Activated T-helper 17 cell treated with anti-CD3 and anti-CD28 coated beads, Interleukin-2, amount 50 U/mL, for 72 hours (primary cell): ENCODE measurements around the gene PROX1. TPM values are rescaled to one million over a fixed set of nuclear protein-coding genes. Genes with fewer than 3 reads are reported as not detected.

Experiments used
- ATAC-seq: fragments of 150-1000 bp; cut with Tn5 transposase; replicated peaks from 2 replicates; pipeline ENCODE4 v1.10.0; 2021; ENCODE audit warnings: mild to moderate bottlenecking, moderate library complexity
- H3K27ac Mint-ChIP-seq: one replicate; pipeline ENCODE4 v1.8.0; 2022; ENCODE audit warnings: mixed read lengths
- H3K27me3 Mint-ChIP-seq: one replicate; pipeline ENCODE4 v1.8.0; 2022; ENCODE audit warnings: mixed read lengths
- H3K36me3 Mint-ChIP-seq: one replicate; pipeline ENCODE4 v1.8.0; 2022; ENCODE audit warnings: low read depth, mild to moderate bottlenecking, mixed read lengths
- H3K4me1 Mint-ChIP-seq: one replicate; pipeline ENCODE4 v1.8.0; 2022; ENCODE audit warnings: mixed read lengths
- H3K4me3 Mint-ChIP-seq: one replicate; pipeline ENCODE4 v1.8.0; 2022; ENCODE audit warnings: mild to moderate bottlenecking, mixed read lengths
- H3K9me3 Mint-ChIP-seq: one replicate; pipeline ENCODE4 v1.8.0; 2022; ENCODE audit warnings: mixed read lengths
- total RNA-seq, 2 donors: library from RNA; stranded (reverse); gene quantifications; one replicate each; pipeline ENCODE4 v1.2.3, GENCODE V29; 2022

The PROX1 gene
- total RNA-seq, 2 donors from 2014 or later: 0.08 to 0.11 TPM

DNA sequence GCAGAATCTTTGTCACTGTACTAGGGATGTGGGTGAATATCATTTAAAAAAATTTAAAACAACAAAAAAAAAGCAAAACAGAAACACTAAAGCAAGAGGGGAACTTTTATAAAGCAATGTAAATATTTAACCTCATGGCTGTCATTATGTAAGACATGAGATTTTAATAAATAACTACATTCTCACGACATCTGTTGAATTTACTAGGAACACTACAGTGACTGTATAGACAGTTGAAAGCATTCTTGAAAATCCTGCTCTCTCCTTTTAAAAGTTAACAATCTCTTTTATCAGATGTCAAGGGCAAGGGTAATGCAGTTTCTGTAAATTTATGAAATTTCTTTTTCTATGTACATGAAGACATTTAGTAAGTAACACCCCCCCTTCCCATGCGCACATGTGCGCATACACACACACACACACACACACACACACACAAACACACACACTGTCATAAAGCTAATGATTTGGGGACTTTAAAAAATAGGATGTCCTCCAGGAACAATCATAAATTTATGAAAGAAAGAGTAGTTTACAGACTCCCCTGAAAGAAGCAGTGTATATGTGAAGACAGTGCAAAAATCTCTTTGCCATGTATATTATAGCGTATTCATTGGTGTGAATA, 51.7 kb downstream of the PROX1 start:
- H3K27ac Mint-ChIP-seq: no peak overlapping the region
- no peak for ATAC-seq
- H3K36me3 Mint-ChIP-seq: no peaks in the 10 kb centered on the region
- H3K4me1 Mint-ChIP-seq: no peaks in the 10 kb centered on the region
- H3K27me3 Mint-ChIP-seq: peaks cover 4% of the 10 kb centered on the region
- H3K9me3 Mint-ChIP-seq: no peaks in the 10 kb centered on the region
- no peak overlapping the region for H3K4me3 Mint-ChIP-seq

DNA sequence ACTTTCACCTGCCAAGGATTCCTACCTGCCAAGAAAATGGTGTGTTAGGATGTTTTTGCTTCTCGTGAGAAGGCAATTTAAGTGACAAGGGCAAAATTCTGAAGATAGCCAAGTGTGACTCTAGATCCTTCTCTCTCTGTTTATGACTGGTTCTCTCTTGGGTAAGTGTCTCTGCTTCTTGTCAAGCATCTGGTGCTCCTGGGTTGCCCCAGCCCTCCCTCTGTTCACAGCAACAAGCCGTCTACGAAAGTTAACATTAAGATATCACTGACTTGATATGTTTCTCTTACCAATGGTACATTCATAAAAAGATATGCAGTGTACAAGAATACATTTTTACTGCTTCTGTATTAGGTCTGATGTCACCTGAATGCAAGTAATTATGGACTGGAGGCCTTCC, 55.4 kb downstream of the PROX1 start:
- peaks cover 4% of the 10 kb centered on the region for H3K27me3 Mint-ChIP-seq
- H3K9me3 Mint-ChIP-seq: no peaks in the 10 kb centered on the region
- no peaks in the 10 kb centered on the region for H3K4me1 Mint-ChIP-seq
- H3K36me3 Mint-ChIP-seq: no peaks in the 10 kb centered on the region
- H3K27ac Mint-ChIP-seq: no peak overlapping the region
- ATAC-seq: no peak
- H3K4me3 Mint-ChIP-seq: no peak overlapping the region

DNA sequence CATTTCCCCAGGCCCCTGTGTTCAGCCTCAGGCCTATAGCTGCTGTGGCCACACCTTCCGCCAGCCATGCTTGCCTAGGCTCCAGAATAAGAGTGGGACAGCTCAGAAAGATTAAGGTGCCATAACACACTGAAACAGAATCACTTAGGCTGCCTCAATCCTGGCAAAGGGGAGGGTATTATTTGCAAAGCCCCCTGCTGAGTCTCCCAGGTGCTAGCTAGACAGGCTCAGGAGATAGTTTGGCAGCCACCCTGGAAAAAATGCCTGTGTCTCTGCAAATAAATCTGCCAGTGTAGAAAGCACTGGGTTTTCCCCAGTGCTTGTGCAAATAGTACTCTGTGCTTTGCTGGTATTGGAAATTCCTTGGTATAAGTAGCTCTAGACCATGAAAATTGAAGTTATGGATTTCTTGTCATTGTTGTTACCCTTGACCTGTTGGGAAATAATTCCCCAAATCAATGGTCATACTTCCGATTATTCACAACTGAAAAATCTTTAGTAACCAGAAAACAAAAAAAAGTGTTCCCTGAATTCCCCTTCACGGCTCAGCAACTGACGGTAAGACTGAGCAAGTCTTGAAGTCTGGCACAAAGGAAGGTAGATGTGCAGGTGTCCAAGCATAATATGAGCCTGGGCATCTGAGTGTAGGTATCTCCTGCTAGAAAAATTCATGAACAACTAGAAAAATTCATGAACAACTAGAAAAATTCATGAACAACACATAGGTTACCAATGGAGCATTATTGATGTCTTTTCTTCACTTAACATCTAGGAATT, 56.9 kb downstream of the PROX1 start:
- H3K4me1 Mint-ChIP-seq: no peaks in the 10 kb centered on the region
- H3K27me3 Mint-ChIP-seq: peaks cover 4% of the 10 kb centered on the region
- H3K9me3 Mint-ChIP-seq: no peaks in the 10 kb centered on the region
- no peak for ATAC-seq
- no peak overlapping the region for H3K27ac Mint-ChIP-seq
- no peak overlapping the region for H3K4me3 Mint-ChIP-seq
- H3K36me3 Mint-ChIP-seq: no peaks in the 10 kb centered on the region

DNA sequence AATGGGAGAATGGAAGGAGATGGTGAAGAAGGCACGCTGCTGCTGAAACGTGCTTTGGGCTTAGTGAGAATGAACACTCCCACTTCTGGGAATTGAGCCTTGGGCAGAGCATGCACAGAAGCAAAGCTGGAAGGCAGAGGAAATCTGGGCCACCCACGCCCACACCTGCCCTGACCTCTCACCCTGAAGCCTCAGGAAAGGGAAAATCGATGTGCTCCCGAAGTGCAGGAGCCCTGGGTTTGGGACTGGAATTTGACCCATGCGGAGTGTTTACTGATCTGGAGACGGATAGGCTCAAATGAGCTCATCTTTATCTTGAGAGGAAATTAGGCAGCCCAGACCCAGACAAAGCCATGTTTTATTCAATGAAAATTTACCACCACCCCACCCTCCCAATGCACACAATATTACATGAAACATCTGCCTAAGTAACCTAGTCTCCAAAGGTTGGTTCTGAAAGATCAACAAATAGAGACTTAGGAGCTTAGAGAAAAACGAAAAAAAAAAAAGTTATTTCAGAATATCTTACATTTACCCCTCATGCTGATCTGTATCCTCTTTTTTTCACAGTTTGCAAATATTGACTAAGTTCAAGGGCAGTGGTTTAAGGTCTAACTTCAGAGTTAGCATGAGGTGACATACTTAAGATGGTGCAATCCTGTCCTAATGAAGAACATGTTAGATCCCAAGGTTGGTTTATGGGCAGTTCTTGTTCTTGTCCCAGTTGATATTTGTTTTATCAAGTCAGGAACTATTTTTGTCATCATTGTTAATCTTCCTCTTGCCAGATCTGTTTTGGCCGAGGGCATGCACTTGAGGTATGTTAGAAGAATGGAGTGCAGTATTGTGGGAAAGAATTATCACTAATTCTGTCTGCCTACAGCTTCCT, 63.0 kb downstream of the PROX1 start:
- Mint-ChIP-seq H3K36me3 (no peaks in the 10 kb centered on the region), H3K9me3 (no peaks in the 10 kb centered on the region), H3K4me1 (no peaks in the 10 kb centered on the region), H3K4me3 (no peak overlapping the region), H3K27ac (no peak overlapping the region), H3K27me3 (no peaks in the 10 kb centered on the region)
- ATAC-seq: no peak

DNA sequence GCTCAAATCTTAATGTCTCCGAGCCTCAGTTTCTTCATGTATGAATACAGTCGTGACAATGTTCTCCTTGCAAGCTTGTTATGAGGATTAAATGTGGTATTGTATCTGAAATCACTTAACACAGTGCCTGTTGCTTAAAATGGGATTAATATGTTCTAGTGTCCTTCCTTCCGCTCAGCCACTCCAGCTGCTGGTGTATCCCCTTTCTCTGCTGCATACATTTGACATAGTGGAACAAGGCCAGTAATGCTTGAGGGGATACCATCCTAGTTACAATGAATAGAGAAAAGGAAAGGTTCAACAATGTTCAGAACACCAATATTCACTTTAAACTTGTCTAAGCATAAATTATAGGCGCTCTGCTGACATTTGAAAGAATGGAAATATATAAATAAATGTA, 64.0 kb downstream of the PROX1 start:
- ATAC-seq: no peak
- no peaks in the 10 kb centered on the region for H3K4me1 Mint-ChIP-seq
- no peaks in the 10 kb centered on the region for H3K27me3 Mint-ChIP-seq
- no peak overlapping the region for H3K27ac Mint-ChIP-seq
- H3K4me3 Mint-ChIP-seq: no peak overlapping the region
- H3K36me3 Mint-ChIP-seq: no peaks in the 10 kb centered on the region
- H3K9me3 Mint-ChIP-seq: no peaks in the 10 kb centered on the region

DNA sequence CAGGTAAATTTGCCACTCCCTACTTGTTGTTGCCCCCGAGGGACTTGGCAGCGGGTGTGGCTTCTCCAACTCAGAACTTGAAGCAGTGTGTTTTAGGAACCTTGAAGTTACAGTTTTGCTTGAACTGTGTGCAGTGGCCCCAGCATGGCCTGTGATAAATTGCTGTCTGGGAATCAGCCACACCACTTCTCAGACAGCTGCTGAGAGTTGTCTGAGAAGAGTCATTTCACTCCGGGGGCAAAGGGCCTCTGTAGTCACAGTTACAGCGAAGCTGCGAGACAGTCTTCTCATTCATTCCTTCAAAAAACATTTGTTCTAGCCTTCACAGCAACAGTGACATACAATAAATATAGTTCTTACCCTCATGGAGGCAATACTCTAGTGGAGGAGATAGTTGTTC, 70.3 kb downstream of the PROX1 start:
- H3K4me3 Mint-ChIP-seq: no peak overlapping the region
- no peaks in the 10 kb centered on the region for H3K36me3 Mint-ChIP-seq
- H3K4me1 Mint-ChIP-seq: no peaks in the 10 kb centered on the region
- no peak for ATAC-seq
- H3K9me3 Mint-ChIP-seq: no peaks in the 10 kb centered on the region
- H3K27ac Mint-ChIP-seq: no peak overlapping the region
- H3K27me3 Mint-ChIP-seq: peaks cover 9% of the 10 kb centered on the region

DNA sequence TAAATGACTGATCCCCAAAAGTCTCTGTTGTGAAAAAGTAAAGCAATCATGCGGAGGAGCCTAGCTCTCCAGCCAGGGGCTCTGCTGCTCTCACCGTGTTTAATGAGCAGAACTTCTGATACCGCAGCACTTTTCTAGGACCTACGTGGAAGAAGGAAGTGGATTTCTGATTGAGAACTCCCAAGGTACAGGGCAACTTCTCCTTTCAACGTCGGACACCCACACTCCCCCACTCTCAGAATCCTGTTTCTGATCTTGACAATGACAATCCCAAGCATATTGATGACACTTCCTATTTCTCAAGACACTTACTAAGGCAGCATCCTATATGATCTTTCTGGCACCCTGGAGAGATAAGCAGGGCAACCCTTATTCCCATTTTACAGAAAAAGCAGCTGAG, 78.4 kb downstream of the PROX1 start:
- Mint-ChIP-seq H3K4me1 (no peaks in the 10 kb centered on the region), H3K9me3 (no peaks in the 10 kb centered on the region), H3K27ac (no peak overlapping the region), H3K36me3 (no peaks in the 10 kb centered on the region), H3K4me3 (no peak overlapping the region), H3K27me3 (peaks cover 9% of the 10 kb centered on the region)
- ATAC-seq: no peak

DNA sequence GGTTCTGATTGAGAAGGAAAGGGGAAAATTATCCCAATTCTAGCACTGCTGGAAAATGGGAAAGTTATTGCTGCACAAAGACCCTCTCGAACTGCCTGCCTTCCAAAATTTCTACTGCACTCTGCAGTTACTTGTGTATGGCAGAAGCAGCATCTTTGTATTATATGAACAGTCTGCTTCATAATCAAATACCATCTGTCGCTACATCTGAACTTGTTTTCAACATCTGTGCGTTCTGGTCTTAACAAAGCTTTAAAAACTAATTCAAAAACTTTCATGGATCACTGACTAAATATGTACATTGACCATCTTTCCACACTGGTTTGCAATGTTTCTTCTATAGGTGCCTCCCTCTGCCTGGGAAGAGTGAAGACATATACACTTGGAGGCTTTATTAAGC, 79.2 kb downstream of the PROX1 start:
- Mint-ChIP-seq H3K9me3 (no peaks in the 10 kb centered on the region), H3K4me3 (no peak overlapping the region), H3K4me1 (no peaks in the 10 kb centered on the region), H3K36me3 (no peaks in the 10 kb centered on the region), H3K27ac (no peak overlapping the region), H3K27me3 (peaks cover 4% of the 10 kb centered on the region)
- no peak for ATAC-seq

DNA sequence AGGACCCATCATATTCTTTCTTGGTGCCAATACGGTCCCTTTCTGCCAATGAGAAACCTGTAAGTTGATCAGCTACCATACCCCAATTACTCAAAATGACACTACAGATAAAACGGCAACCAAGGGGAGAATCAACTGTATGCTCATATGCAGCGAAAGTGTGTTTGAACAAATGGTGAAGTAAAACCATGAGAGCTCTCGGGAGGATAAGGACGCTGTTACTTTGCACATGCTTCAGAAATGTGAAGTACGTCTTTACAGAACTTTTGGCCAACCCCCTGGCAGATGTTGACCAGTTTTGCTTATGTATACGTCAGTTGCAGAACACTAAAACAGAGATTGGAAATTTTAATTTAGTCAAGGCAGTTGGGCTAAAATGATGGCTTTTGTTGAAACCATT, 79.6 kb downstream of the PROX1 start:
- ATAC-seq: no peak

DNA sequence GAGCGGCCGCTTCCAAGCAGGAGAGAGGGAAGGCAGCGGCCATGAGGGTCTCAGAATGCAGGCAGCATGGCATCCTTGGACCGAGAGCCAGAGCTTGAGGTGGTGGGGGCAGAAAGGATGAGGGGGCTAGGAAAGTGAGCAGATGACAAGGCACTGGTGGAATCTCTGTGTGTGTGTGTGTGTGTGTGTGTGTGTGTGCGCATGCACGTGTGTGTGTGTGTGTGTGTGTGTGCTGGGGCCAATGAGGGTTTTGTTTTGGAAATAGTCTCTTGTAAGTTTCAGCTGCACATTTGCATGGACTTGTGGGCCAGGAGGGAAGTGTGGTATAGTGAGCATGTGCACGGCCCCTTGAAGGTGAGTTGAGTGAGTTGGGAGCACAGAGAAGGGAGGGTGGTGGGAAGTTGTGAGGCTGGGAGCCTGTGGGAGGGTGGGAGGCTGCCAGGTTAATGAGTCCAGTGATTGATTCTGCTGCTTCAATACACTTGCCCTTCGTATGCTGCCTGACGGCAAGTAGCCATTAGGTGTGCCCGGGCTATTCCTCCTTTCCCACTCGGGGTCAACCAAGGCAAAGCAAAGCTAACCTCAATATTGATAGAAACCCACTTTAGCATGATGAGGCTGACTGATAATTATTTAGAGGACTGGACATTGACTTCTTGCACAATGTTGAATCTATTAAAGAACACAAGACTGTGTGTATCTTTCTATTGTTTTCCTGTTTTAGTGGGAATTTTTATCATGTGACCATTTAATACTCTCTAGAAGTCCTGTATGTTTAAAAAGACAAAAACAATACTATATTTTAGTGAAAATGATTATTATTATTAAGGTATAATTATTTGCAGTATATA, 80.3 kb downstream of the PROX1 start:
- no peaks in the 10 kb centered on the region for H3K4me1 Mint-ChIP-seq
- H3K27me3 Mint-ChIP-seq: peaks cover 11% of the 10 kb centered on the region
- no peak overlapping the region for H3K27ac Mint-ChIP-seq
- H3K9me3 Mint-ChIP-seq: no peaks in the 10 kb centered on the region
- no peak for ATAC-seq
- H3K36me3 Mint-ChIP-seq: no peaks in the 10 kb centered on the region
- no peak overlapping the region for H3K4me3 Mint-ChIP-seq

More for the DNA sequence above, 79.6 kb downstream of the PROX1 start:
- H3K27me3 Mint-ChIP-seq: peaks cover 7% of the 10 kb centered on the region
- H3K36me3 Mint-ChIP-seq: no peaks in the 10 kb centered on the region
- H3K9me3 Mint-ChIP-seq: no peaks in the 10 kb centered on the region
- no peak overlapping the region for H3K27ac Mint-ChIP-seq
- H3K4me3 Mint-ChIP-seq: no peak overlapping the region
- no peaks in the 10 kb centered on the region for H3K4me1 Mint-ChIP-seq

DNA sequence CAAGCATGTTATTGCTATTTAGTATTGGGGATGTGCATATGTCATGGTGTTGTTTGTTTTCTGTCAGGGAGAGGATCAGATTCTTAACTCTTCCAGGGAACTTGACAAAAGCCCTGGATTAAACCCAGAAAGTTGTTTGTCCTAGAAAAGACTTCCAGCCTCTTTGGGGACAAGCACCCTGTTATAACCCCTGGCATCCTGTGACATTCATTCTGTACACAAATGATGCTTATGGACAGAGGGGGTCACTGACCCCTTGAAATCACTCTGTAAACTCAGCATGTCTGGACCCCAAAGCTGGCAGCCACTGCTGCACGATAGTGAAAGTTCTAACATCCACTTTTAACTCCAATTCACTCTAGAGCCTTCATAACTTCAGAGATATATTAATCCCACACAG, 81.2 kb downstream of the PROX1 start:
- no peak overlapping the region for H3K27ac Mint-ChIP-seq
- no peak overlapping the region for H3K4me3 Mint-ChIP-seq
- no peaks in the 10 kb centered on the region for H3K36me3 Mint-ChIP-seq
- peaks cover 11% of the 10 kb centered on the region for H3K27me3 Mint-ChIP-seq
- no peaks in the 10 kb centered on the region for H3K4me1 Mint-ChIP-seq
- ATAC-seq: no peak
- H3K9me3 Mint-ChIP-seq: no peaks in the 10 kb centered on the region

DNA sequence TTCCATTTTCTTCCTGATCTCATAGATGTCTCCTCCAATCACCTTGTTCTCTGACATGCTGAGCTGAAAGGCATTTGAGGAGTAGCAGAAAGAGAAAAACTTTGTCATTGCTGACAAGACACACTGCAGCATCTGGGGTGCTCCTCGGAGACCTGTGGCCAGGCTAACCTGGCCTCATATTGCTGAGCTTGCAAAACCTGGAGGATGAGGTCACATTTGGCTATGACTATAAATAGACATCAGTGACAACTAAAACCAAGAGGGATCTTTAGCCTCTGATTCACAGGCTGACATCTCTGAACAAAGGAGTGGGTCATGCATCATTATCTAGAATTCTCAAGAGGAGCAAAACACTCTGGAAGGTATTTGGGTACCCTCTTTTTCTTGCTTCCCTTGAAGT, 83.7 kb downstream of the PROX1 start:
- no peak for ATAC-seq
- H3K27me3 Mint-ChIP-seq: peaks cover 24% of the 10 kb centered on the region
- no peak overlapping the region for H3K27ac Mint-ChIP-seq
- H3K9me3 Mint-ChIP-seq: no peaks in the 10 kb centered on the region
- no peaks in the 10 kb centered on the region for H3K4me1 Mint-ChIP-seq
- no peaks in the 10 kb centered on the region for H3K36me3 Mint-ChIP-seq
- no peak overlapping the region for H3K4me3 Mint-ChIP-seq

DNA sequence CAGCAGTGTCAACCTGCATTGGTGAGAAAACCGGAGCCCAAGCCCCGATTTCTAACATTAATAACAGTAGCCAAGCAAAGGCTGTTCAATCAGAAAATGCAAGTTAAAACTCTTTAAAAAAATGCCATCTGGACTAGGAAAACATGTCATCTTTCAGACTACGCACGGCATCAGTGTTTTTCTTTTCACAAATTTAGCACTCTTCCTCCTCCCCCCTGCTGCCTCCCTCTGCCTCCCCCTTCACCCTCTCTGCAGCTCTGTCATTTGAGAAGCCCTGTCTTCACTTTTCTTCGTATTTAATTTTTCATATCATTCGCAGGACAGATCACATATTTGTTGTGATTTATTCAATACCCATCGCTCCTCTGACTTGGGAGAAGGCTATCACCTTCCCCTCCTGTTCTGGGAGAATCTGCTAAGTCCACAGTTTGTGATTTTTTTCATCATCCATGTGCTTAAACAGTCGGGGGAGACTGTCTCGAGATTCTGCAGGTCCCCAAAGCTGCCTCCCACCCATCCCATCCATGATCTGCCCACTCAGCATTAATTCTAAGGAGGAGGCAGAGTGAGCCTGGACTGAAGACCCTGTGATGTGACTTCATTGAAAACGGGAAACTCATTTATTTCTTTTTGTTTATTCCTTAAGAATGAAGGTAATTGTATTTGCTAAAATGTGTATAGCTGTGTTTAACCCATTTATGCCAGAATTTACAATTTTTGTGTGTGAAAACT, 84.8 kb downstream of the PROX1 start:
- no peak for ATAC-seq
- no peaks in the 10 kb centered on the region for H3K36me3 Mint-ChIP-seq

More for the DNA sequence above, 84.8 kb downstream of the PROX1 start:
- Mint-ChIP-seq H3K27ac (no peak overlapping the region), H3K9me3 (no peaks in the 10 kb centered on the region), H3K4me1 (no peaks in the 10 kb centered on the region), H3K4me3 (no peak overlapping the region), H3K27me3 (peaks cover 21% of the 10 kb centered on the region)
